Measurements from ENCODE around the gene GAR1.
"Not testable (repeated sequence)": the region's sequence is repeated elsewhere in the genome, so short reads cannot be mapped to it uniquely, and the experiment has no call there.

DNA sequence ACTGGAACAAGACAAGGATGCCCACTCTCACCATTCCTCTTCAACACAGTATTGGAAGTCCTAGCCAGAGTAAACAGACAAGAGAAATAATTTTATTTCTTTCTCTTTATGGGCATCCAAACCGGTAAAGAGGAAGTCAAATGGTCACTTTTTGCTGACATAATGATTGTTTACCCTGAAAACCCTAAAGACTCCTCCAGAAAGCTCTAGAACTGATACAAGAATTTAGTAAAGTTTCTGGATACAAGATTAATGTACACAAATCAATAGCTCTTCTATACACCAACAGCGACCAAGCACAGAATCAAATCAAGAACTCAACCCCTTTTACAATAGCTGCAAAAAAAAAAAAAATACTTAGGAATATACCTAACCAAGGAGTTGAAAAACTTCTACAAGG lies 33.5 kb upstream of the GAR1 start:
- TF ChIP-seq, protein P1, sequence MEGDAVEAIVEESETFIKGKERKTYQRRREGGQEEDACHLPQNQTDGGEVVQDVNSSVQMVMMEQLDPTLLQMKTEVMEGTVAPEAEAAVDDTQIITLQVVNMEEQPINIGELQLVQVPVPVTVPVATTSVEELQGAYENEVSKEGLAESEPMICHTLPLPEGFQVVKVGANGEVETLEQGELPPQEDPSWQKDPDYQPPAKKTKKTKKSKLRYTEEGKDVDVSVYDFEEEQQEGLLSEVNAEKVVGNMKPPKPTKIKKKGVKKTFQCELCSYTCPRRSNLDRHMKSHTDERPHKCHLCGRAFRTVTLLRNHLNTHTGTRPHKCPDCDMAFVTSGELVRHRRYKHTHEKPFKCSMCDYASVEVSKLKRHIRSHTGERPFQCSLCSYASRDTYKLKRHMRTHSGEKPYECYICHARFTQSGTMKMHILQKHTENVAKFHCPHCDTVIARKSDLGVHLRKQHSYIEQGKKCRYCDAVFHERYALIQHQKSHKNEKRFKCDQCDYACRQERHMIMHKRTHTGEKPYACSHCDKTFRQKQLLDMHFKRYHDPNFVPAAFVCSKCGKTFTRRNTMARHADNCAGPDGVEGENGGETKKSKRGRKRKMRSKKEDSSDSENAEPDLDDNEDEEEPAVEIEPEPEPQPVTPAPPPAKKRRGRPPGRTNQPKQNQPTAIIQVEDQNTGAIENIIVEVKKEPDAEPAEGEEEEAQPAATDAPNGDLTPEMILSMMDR (IDR thresholded peaks at IDR 0.05) = not testable (repeated sequence)
- TF ChIP-seq POLR2A (IDR thresholded peaks at IDR 0.05) = not testable (repeated sequence)
